Mucosa of rectum (tissue), 2 donors: Measurements from ENCODE around the gene CBLN3.

Experiments used
- H3K27ac ChIP-seq, 2 donors: one replicate each; pipeline ENCODE4 v1.7.0; 2013; ENCODE audit warnings: inconsistent platforms in 2 of 2, low read depth in 2 of 2, low read length in 2 of 2
- H3K27me3 ChIP-seq, 2 donors: one replicate each; pipeline ENCODE4 v1.7.0; 2013; ENCODE audit warnings: low read length in 2 of 2; ENCODE audit not compliant: control insufficient read depth in 2 of 2, insufficient read depth in 2 of 2
- H3K36me3 ChIP-seq, 2 donors: one replicate each; pipeline ENCODE4 v1.7.0; 2013; ENCODE audit warnings: low read length in 2 of 2; ENCODE audit not compliant: control insufficient read depth in 2 of 2, insufficient read depth in 2 of 2
- H3K4me1 ChIP-seq, 2 donors: one replicate each; pipeline ENCODE4 v1.7.0; 2013; ENCODE audit warnings: low read length in 2 of 2, mild to moderate bottlenecking in 1 of 2; ENCODE audit not compliant: control insufficient read depth in 2 of 2, insufficient read depth in 2 of 2
- H3K4me3 ChIP-seq, 2 donors: one replicate each; pipeline ENCODE4 v1.7.0; 2013; ENCODE audit warnings: low read length in 2 of 2
- H3K9ac ChIP-seq, 2 donors: one replicate each; pipeline ENCODE4 v1.7.0; 2013; ENCODE audit warnings: low read length in 2 of 2, low read depth in 1 of 2, mild to moderate bottlenecking in 1 of 2
- H3K9me3 ChIP-seq, 2 donors: one replicate each; pipeline ENCODE4 v1.7.0; 2013; ENCODE audit warnings: low read length in 2 of 2; ENCODE audit not compliant: control insufficient read depth in 2 of 2
- donor health status: healthy.
- donor health status: Normal muscosa, but diverticular disease.

Gene CBLN3

DNA sequence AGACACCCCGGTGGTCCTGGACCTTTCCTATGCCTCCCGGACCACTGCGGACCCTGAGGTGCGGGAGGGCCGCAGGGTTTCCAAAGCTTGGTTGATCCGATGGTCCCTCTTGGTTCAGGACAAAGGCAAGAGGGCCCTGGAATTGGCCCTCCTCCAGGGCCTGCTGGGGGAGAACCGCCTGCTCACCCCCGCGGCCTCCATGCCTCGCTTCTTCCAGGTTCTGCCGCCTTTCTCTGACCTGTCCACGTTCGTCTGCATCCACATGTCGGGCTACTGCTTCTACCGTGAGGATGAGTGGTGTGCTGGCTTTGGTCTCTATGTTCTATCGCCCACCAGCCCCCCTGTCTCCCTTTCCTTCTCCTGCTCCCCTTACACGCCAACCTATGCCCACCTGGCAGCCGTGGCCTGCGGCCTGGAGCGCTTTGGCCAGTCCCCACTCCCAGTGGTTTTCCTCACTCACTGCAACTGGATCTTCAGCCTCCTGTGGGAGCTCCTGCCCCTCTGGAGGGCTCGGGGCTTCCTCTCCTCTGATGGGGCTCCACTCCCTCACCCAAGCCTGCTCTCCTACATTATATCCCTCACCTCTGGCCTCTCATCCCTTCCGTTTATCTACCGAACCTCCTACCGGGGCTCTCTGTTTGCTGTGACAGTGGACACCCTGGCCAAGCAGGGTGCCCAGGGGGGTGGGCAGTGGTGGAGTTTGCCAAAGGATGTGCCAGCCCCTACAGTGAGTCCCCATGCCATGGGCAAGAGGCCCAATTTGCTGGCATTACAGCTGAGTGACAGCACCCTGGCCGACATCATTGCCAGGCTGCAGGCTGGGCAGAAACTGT is 13.8 kb downstream of the CBLN3 start:
- peaks cover 11 to 13% of the 10 kb centered on the region in 2 donors for H3K36me3 ChIP-seq
- peaks cover 11 to 13% of the 10 kb centered on the region in 2 donors for H3K4me1 ChIP-seq
- H3K27ac ChIP-seq: no peak overlapping the region
- no peak overlapping the region for H3K9ac ChIP-seq
- no peaks in the 10 kb centered on the region for H3K9me3 ChIP-seq
- H3K27me3 ChIP-seq: no peaks in the 10 kb centered on the region
- H3K4me3 ChIP-seq: no peak overlapping the region

DNA sequence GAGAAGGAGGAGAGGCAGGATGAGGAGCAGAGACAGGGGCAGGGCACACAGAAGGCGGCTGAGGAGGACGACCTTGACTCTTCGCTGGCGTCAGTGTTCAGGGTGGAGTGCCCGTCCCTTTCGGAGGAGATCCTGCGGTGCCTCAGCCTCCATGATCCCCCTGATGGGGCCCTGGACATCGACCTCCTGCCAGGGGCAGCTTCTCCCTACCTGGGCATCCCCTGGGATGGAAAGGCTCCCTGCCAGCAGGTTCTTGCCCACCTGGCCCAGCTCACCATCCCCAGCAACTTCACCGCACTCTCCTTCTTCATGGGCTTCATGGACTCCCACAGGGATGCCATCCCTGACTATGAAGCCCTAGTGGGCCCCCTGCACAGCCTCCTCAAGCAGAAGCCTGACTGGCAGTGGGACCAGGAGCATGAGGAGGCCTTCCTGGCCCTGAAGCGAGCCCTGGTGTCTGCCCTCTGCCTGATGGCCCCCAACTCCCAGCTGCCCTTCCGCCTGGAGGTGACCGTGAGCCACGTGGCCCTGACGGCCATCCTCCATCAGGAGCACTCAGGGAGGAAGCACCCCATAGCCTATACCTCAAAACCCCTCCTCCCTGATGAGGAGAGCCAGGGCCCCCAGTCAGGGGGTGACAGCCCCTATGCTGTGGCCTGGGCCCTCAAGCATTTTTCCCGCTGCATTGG is 14.6 kb downstream of the CBLN3 start:
- Histone ChIP-seq H3K9ac (no peak overlapping the region), H3K27ac (no peak overlapping the region), H3K27me3 (no peaks in the 10 kb centered on the region), H3K36me3 (peaks cover 13 to 15% of the 10 kb centered on the region in 2 donors), H3K4me1 (peaks cover 11 to 13% of the 10 kb centered on the region in 2 donors), H3K4me3 (no peak overlapping the region), H3K9me3 (no peaks in the 10 kb centered on the region)

DNA sequence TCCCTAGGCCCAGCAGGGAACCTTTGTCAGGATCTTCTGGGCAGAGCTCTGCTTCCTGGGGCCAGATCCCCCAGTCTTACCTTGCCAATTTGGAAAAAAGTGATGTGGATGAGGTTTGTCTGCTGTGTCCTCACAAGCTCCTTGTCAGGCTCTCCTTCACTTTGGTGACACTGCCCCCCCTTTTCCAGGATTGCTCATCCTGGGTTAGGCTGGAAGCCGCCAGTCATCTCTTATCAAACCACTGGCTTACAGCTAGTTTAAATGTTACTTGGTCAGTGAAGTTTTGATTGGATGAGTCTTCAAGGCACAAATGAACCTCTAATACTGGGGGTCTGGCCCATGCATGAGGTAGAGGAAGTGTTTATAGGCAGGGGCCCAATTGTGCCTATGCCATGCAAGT is 15.4 kb downstream of the CBLN3 start:
- H3K9ac ChIP-seq: no peak overlapping the region
- H3K27ac ChIP-seq: no peak overlapping the region
- no peak overlapping the region for H3K4me3 ChIP-seq
- H3K36me3 ChIP-seq: peaks cover 13 to 18% of the 10 kb centered on the region in 2 donors
- H3K9me3 ChIP-seq: no peaks in the 10 kb centered on the region
- no peaks in the 10 kb centered on the region for H3K27me3 ChIP-seq
- peaks cover 9 to 10% of the 10 kb centered on the region in 2 donors for H3K4me1 ChIP-seq

- H3K4me1 ChIP-seq: no peaks in the 10 kb centered on the region
- H3K9me3 ChIP-seq: no peaks in the 10 kb centered on the region
- H3K27ac ChIP-seq: no peak overlapping the region
- H3K27me3 ChIP-seq: no peaks in the 10 kb centered on the region
- H3K36me3 ChIP-seq: peaks cover 13 to 26% of the 10 kb centered on the region in 2 donors
- H3K9ac ChIP-seq: peak overlapping the region in 1 of 2 donors; percentile 1
- H3K4me3 ChIP-seq: no peak overlapping the region
Observed at GRCh38 chr14:24411443-24412389, 17.8 kb downstream of the CBLN3 start.

GRCh38 chr14:24409956-24410355 is 19.5 kb downstream of the CBLN3 start:
- no peak overlapping the region for H3K4me3 ChIP-seq
- H3K27me3 ChIP-seq: no peaks in the 10 kb centered on the region
- H3K27ac ChIP-seq: no peak overlapping the region
- H3K9me3 ChIP-seq: no peaks in the 10 kb centered on the region
- no peaks in the 10 kb centered on the region for H3K4me1 ChIP-seq
- H3K36me3 ChIP-seq: peaks cover 13 to 26% of the 10 kb centered on the region in 2 donors
- no peak overlapping the region for H3K9ac ChIP-seq

- Histone ChIP-seq H3K27me3 (no peaks in the 10 kb centered on the region), H3K9me3 (no peaks in the 10 kb centered on the region), H3K27ac (no peak overlapping the region), H3K4me3 (no peak overlapping the region), H3K9ac (no peak overlapping the region), H3K4me1 (no peaks in the 10 kb centered on the region), H3K36me3 (peaks cover 10 to 26% of the 10 kb centered on the region in 2 donors)
Observed at GRCh38 chr14:24409192-24409591, 20.3 kb downstream of the CBLN3 start.

DNA sequence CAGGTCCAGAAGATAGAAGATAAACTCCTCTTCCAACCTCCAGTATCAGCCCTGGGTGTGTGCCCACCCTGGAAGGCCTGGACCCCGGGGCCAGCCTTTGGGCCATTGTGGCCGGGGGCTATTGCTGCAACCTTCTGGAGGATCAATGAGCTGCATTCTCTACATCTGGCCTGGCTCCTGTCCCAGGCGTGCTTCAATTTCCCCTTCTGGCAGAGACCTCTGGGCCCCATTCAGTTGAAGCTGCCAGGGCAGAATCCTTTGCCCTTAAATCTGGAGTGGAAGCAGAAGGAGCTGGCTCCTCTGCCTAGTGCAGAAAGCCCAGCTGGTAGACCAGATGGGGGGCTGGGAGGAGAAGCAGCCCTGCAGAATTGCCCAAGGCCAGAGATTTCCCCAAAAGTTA is 20.7 kb downstream of the CBLN3 start:
- peaks cover 10 to 26% of the 10 kb centered on the region in 2 donors for H3K36me3 ChIP-seq

GRCh38 chr14:24407608-24408325 is 21.7 kb downstream of the CBLN3 start:
- Histone ChIP-seq H3K27ac (no peak overlapping the region), H3K9me3 (no peaks in the 10 kb centered on the region), H3K4me3 (no peak overlapping the region), H3K9ac (no peak overlapping the region), H3K27me3 (no peaks in the 10 kb centered on the region), H3K4me1 (no peaks in the 10 kb centered on the region), H3K36me3 (peaks cover 10 to 20% of the 10 kb centered on the region in 2 donors)

More for the DNA sequence above, 20.7 kb downstream of the CBLN3 start:
- no peak overlapping the region for H3K27ac ChIP-seq
- no peaks in the 10 kb centered on the region for H3K4me1 ChIP-seq
- H3K9ac ChIP-seq: no peak overlapping the region
- no peak overlapping the region for H3K4me3 ChIP-seq
- no peaks in the 10 kb centered on the region for H3K27me3 ChIP-seq
- no peaks in the 10 kb centered on the region for H3K9me3 ChIP-seq

DNA sequence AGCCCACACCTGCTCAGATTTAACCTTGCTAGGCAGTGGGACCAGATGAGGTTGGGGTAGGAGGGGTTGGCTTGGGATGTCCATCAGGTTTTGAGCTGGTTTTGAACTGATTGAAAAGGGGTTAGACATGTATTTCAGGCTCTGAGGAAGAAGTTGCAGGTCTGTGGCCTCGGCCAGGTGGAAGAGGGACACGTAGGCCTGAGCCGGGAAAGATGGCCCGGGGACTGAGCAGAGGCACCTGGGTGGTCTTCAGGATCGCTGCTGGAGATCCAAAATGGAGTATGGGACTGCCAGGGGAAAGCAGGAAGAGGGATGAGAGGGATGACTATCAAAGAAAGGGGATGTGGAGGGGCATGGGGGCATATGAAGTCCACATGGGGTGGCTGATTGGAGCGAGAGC is 23.1 kb downstream of the CBLN3 start:
- Histone ChIP-seq H3K9me3 (no peaks in the 10 kb centered on the region), H3K27ac (no peak overlapping the region), H3K36me3 (peaks cover 9 to 19% of the 10 kb centered on the region in 2 donors), H3K27me3 (no peaks in the 10 kb centered on the region), H3K4me3 (no peak overlapping the region), H3K4me1 (peaks cover 0 to 4% of the 10 kb centered on the region in 2 donors), H3K9ac (no peak overlapping the region)
